HG03439 (cell line): Measurements from ENCODE around the gene CRTC3.

Source experiments
- ATAC-seq: cut with Tn5 transposase; IDR thresholded peaks from one replicate; pipeline ENCODE4 v1.9.1; 2021; ENCODE audit warnings: mild to moderate bottlenecking, moderate library complexity; ENCODE audit not compliant: unreplicated experiment

Gene CRTC3

DNA sequence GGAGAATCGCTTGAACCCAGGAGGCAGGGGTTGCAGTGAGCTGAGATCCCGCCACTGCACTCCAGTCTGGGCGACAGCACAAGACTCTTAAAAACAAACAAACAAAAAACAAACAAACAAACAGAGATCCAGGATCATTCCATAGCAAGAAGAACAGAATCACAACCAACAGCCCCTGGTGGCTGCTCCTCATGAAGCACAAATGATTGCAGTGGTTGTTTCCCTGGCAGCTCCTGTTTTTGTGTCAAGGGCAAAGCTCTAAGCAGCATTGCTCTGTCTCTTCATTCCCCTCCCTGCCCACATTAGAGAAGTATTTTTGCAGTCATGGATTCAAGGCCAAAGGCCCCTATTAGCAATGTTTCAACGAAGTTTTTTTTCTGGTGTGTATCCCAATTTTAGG, 161.6 kb downstream of the CRTC3 start:
- ATAC-seq = no peak

DNA sequence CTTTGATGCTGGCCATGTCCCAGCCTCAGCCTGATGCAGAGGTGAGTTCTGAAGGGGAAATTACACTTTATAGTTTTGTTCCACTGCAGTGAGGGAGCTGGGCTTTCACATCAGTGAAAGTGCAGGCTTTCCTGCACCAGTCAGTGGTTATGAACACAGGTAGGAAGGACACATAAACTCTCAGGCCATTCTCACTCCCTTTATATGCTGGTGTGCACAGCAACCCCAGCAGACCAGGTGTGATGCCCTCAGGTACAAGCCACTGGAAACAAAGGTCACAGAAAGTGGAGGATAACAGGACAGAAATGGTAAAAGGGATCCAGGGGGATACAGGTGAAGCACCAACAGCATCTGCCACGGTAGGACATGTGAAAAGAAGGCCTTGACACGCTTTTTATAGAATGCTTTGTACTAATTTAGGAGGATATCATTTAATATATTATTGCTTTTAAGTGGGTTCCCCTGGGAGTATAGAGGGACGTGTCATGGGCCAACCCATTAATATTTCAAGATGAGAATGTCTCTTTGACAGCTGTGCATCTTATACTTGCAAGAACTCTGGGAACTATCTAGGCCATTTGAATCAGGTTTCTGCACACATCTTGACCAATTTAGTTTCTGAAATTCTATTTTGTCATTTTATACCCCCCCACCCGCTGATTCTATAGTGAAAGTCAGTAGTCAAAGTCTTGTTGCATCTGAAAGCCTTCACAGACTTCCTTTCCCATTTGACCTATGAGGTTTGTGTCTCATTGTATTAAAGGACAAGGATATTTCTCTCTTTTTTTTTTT, 162.5 kb downstream of the CRTC3 start:
- ATAC-seq = no peak
